Panc1 (cell line): ENCODE results near the gene VSIG10L2. TPM values are rescaled to one million over a fixed set of nuclear protein-coding genes. Genes with fewer than 3 reads are reported as not detected.

Experiments
- ATAC-seq: fragments of 200-7000 bp; cut with Tn5 transposase; 2 replicates; pipeline ENCODE4 v1.9.1; 2020; ENCODE audit warnings: mild to moderate bottlenecking, moderate library complexity
- BruUV-seq: library from RNA; stranded (reverse); fragments of 400-500 nt; replicated peaks from 2 replicates; lab custom pipeline; 2021; lab: Mats Ljungman, UMichigan
- CTCF ChIA-PET: fragments of 300-600 bp; sonication (Branson Sonifier 250); formaldehyde crosslinking; loops from one replicate; lab custom pipeline; 2022; ENCODE audit warnings: antibody characterized with exemption; lab: Charles Lee
- POLR2A ChIA-PET: fragments of 300-600 bp; sonication (Branson Sonifier 250); formaldehyde crosslinking; loops from one replicate; lab custom pipeline; 2022; ENCODE audit warnings: antibody characterized with exemption; lab: Charles Lee
- DNase-seq: peaks from one replicate; pipeline ENCODE4 v3.0.0-alpha.2; 2010; ENCODE audit warnings: low read depth, low spot score
- H3K27ac ChIP-seq: 2 replicates; pipeline ENCODE4 v1.5.1; 2011; ENCODE audit warnings: mild to moderate bottlenecking, low read length, inconsistent platforms
- H3K27me3 ChIP-seq: fragments of 200-500 bp; sonication (Bioruptor generic); 2 replicates; pipeline ENCODE4 v1.6.0; 2014; ENCODE audit warnings: low read length, inconsistent platforms; ENCODE audit not compliant: control insufficient read depth, insufficient read depth
- H3K36me3 ChIP-seq: fragments of 200-500 bp; sonication (Bioruptor generic); 2 replicates; pipeline ENCODE4 v1.5.1; 2014; ENCODE audit warnings: inconsistent platforms, mild to moderate bottlenecking, low read length, moderate library complexity; ENCODE audit not compliant: control insufficient read depth, insufficient read depth
- H3K4me1 ChIP-seq: 2 replicates; pipeline ENCODE4 v1.5.1; 2011; ENCODE audit warnings: inconsistent platforms, mild to moderate bottlenecking, low read length, moderate library complexity; ENCODE audit not compliant: control insufficient read depth, insufficient read depth
- H3K4me3 ChIP-seq, 2 experiments: 2 replicates each; pipeline ENCODE4 v1.5.1; 2011 to 2012; ENCODE audit warnings: low read depth in 2 of 2, low read length in 2 of 2, mild to moderate bottlenecking in 2 of 2, inconsistent platforms in 1 of 2, moderate library complexity in 1 of 2
- H3K9me3 ChIP-seq: fragments of 200-500 bp; sonication (Bioruptor generic); 2 replicates; pipeline ENCODE4 v1.5.1; 2014; ENCODE audit warnings: low read depth, mild to moderate bottlenecking, inconsistent platforms, low read length, moderate library complexity; ENCODE audit not compliant: control insufficient read depth, insufficient read depth
- POLR2AphosphoS5 ChIP-seq: IDR thresholded peaks from 2 replicates; pipeline ENCODE4 v1.6.1; 2012; ENCODE audit warnings: mild to moderate bottlenecking, low read depth, low read length, moderate library complexity
- SIN3A ChIP-seq: IDR thresholded peaks from 2 replicates; pipeline ENCODE4 v1.6.1; 2012; ENCODE audit warnings: low read depth, mild to moderate bottlenecking, low read length, moderate library complexity, borderline replicate concordance; ENCODE audit not compliant: insufficient read depth
- TCF7L2 ChIP-seq: IDR thresholded peaks from 2 replicates; pipeline ENCODE4 v1.6.1; 2011; ENCODE audit warnings: mild to moderate bottlenecking, low read depth, low read length, inconsistent platforms
- in situ Hi-C: cut with HindIII; loops from 2 replicates; pipeline ENCODE4 v1.10.0; 2016; ENCODE audit warnings: low sequenced_read_pairs, low pct_unique_long_range_greater_than_20kb
- intact Hi-C: fragments of 100-400 bp; cut with micrococcal nuclease; formaldehyde crosslinking; loops from one replicate; pipeline ENCODE4 v1.10.0; 2022; ENCODE audit not compliant: unreplicated experiment
- total RNA-seq: library from RNA; stranded (reverse); gene quantifications from one replicate; pipeline ENCODE4 v1.2.1, GENCODE V29; 2021; ENCODE audit not compliant: unreplicated experiment
- TF ChIP-seq, protein P1 (sequence below): fragments of 450-650 bp; IDR thresholded peaks from 2 replicates; pipeline ENCODE4 v1.5.1; 2017; ENCODE audit warnings: mild to moderate bottlenecking
- TF ChIP-seq, protein P2 (sequence below), 2 experiments: IDR thresholded peaks; 2 replicates each; pipeline ENCODE4 v1.6.1; 2011 to 2012; ENCODE audit warnings: low read depth in 2 of 2, control low read depth in 1 of 2, low read length in 1 of 2, mild to moderate bottlenecking in 1 of 2, moderate library complexity in 1 of 2; ENCODE audit not compliant: insufficient read depth in 1 of 2

Gene VSIG10L2
- total RNA-seq, 1 experiment from 2014 or later: not detected

DNA sequence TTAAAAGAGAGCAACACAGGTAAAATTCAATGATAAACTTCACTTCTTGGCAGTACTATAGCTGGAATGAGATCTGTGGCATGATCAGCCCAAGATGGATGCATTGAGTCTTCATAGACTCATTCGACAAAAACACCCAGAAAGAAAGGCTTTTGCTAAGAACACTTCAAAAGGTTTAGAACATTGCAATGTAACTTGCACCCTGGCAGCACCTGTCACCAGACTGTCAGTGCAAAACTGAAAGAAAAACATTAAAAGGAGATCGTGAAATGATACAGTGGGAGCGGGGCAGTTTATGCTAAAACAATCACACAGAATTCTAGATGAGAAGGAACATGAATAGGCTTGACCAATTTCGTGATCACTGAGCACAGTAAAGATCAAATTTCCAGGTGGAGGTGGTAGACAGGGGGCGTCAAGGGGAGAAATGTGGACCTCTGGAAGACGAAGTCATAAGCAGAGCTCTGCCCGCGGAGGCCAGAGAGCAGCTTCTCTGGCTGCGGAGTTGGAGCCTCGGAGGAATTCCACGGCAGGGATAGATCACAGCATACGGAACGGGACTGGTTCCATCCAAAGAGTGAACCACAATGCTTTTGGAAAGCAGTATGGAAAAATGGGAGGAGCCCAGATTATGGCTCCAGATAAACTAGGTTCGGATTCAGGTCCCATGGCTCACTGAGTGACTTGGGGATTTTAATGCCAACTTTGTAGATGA lies 11.9 kb downstream of the VSIG10L2 start:
- TF ChIP-seq TCF7L2 (no peak), POLR2AphosphoS5 (no peak), SIN3A (no peak)
- TF ChIP-seq, protein P1, sequence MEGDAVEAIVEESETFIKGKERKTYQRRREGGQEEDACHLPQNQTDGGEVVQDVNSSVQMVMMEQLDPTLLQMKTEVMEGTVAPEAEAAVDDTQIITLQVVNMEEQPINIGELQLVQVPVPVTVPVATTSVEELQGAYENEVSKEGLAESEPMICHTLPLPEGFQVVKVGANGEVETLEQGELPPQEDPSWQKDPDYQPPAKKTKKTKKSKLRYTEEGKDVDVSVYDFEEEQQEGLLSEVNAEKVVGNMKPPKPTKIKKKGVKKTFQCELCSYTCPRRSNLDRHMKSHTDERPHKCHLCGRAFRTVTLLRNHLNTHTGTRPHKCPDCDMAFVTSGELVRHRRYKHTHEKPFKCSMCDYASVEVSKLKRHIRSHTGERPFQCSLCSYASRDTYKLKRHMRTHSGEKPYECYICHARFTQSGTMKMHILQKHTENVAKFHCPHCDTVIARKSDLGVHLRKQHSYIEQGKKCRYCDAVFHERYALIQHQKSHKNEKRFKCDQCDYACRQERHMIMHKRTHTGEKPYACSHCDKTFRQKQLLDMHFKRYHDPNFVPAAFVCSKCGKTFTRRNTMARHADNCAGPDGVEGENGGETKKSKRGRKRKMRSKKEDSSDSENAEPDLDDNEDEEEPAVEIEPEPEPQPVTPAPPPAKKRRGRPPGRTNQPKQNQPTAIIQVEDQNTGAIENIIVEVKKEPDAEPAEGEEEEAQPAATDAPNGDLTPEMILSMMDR: no peak
- TF ChIP-seq, protein P2, sequence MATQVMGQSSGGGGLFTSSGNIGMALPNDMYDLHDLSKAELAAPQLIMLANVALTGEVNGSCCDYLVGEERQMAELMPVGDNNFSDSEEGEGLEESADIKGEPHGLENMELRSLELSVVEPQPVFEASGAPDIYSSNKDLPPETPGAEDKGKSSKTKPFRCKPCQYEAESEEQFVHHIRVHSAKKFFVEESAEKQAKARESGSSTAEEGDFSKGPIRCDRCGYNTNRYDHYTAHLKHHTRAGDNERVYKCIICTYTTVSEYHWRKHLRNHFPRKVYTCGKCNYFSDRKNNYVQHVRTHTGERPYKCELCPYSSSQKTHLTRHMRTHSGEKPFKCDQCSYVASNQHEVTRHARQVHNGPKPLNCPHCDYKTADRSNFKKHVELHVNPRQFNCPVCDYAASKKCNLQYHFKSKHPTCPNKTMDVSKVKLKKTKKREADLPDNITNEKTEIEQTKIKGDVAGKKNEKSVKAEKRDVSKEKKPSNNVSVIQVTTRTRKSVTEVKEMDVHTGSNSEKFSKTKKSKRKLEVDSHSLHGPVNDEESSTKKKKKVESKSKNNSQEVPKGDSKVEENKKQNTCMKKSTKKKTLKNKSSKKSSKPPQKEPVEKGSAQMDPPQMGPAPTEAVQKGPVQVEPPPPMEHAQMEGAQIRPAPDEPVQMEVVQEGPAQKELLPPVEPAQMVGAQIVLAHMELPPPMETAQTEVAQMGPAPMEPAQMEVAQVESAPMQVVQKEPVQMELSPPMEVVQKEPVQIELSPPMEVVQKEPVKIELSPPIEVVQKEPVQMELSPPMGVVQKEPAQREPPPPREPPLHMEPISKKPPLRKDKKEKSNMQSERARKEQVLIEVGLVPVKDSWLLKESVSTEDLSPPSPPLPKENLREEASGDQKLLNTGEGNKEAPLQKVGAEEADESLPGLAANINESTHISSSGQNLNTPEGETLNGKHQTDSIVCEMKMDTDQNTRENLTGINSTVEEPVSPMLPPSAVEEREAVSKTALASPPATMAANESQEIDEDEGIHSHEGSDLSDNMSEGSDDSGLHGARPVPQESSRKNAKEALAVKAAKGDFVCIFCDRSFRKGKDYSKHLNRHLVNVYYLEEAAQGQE (IDR thresholded peaks at IDR 0.05; ENCODE audit: insufficient read depth in 1 of 2, low read depth in 2 of 2, low read length in 1 of 2): no peak
- in situ Hi-C loops: no loop called here
- ATAC-seq (no peak), DNase-seq (no peak)
- POLR2A ChIA-PET: no interaction called here
- intact Hi-C loops: no loop called here
- no peaks in the 10 kb centered on the region for H3K27me3 ChIP-seq
- no peaks in the 10 kb centered on the region for H3K36me3 ChIP-seq
- H3K27ac ChIP-seq: no peak overlapping the region
- CTCF ChIA-PET: no interaction called here
- BruUV-seq: no TSS peak
- peak overlapping the region; percentile 1 to 29; a peak in 3 of 4 replicates for H3K4me3 ChIP-seq
- peaks cover 7% of the 10 kb centered on the region for H3K9me3 ChIP-seq
- H3K4me1 ChIP-seq: no peaks in the 10 kb centered on the region

DNA sequence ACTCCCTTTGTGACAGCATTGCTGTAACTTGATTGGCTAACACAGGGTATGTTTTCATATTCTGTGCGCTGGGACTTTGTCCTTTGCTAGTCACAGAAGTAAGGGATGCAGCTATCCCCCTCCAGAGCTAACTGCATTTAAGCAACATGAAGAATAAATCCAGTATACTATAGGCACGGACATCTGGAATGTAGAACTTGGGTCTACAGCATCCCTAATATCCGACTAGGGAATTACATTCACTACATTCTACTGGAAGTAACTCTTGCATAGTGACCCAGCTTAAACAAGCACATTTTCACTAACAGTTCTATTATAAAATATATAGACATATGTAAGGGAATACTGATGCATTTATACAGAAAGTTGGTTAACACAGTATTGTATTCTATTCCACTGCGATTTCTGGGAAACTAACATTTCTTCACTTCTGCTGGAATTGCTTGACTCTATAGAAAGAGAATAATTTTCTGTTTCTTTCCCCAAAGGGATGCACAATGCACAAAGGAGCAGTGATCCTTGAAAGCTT lies 13.1 kb downstream of the VSIG10L2 start:
- intact Hi-C loops (no loop called here), in situ Hi-C loops (no loop called here)
- no TSS peak for BruUV-seq
- H3K9me3 ChIP-seq: peaks cover 12% of the 10 kb centered on the region
- ATAC-seq (no peak), DNase-seq (no peak)
- no peak overlapping the region for H3K4me3 ChIP-seq
- H3K27me3 ChIP-seq: no peaks in the 10 kb centered on the region
- no peaks in the 10 kb centered on the region for H3K36me3 ChIP-seq
- ChIA-PET CTCF (no interaction called here), POLR2A (interaction anchor here (0.6 kb wide), 1 partner anchor 11 kb away, joined by 3 read pairs; no protein-coding TSS in a partner anchor)
- no peaks in the 10 kb centered on the region for H3K4me1 ChIP-seq
- TF ChIP-seq POLR2AphosphoS5: no peak
- no peak for TF ChIP-seq TCF7L2
- no peak for TF ChIP-seq SIN3A
- TF ChIP-seq, protein P2 (IDR thresholded peaks at IDR 0.05; ENCODE audit: insufficient read depth in 1 of 2, low read depth in 2 of 2, low read length in 1 of 2): no peak
- TF ChIP-seq, protein P1: no peak
- H3K27ac ChIP-seq: no peak overlapping the region
